HG02981 (cell line): ENCODE data around the gene SETD6.
"Not testable (repeated sequence)": the region's sequence is repeated elsewhere in the genome, so short reads cannot be mapped to it uniquely, and the experiment has no call there.

Source experiments
- ATAC-seq: cut with Tn5 transposase; IDR thresholded peaks from one replicate; pipeline ENCODE4 v1.9.1; 2021; ENCODE audit warnings: mild to moderate bottlenecking, moderate library complexity; ENCODE audit not compliant: unreplicated experiment

Gene SETD6

DNA sequence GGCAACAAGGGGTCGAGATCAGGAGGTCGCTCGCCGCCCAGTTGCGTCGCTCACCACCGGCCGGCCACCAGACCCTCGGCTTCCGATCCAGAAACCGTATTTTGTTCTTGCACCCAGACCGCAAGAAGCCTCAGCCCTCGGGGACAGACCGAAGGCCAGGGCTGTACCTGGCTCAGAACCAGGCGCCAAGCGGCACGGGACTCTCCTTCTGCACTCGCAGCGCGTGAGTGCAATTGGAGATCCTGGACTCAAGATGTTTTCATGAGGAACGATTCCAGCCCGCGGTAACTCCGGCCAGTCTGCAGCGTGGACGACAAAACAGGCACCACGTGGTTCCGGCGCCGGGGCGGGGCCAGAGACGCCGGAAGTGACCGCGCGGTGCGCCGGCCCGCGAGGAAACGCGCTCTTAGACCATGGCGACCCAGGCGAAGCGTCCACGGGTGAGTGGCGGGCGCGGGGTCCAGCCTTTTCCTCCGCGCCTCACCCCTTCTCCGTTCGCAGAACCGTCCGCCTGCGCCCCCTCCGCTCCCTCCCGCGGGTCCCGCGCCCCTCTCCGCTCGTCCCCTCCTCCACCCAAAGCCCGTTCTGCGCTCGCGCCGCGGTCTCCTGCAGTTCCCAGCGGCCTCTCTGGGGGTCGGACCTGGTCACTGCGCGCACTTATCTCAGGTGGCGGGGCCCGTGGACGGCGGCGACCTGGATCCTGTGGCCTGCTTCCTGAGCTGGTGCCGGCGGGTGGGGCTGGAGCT, at the start of gene SETD6:
Gene SETD6 (plus strand): TSS at position 393 of the 746 bp plus-strand sequence. CDS start 21 bp downstream, at position 414.
- ATAC-seq = peak; percentile 66

- ATAC-seq = no peak
These were observed 49.5 kb upstream of the SETD6 start for GRCh38 chr16:58465817-58466216.

DNA sequence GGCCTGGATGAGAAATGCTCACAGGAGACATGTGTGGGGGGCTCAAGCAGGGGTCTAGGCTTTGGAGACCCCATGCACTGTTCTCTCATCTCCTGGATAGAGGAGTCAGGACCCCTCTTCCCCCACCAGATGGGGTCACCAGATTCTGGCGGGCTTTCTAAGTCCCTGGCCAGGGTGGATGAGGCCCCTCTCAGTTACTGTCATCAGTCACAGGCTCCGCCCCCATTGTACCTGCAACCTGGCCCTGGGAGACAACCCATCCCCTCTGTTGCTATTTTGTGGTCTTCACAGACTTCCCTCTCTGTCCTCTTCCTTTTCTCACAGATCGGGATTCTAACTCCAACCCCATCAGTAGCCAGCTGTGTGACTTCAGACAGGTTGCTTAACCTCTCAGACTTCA, 48.9 kb upstream of the SETD6 start:
- no peak for ATAC-seq

- ATAC-seq = no peak
These were observed 47.4 kb upstream of the SETD6 start for GRCh38 chr16:58467905-58468304.

- ATAC-seq = no peak
These were observed 43.9 kb upstream of the SETD6 start for GRCh38 chr16:58471209-58471975.

DNA sequence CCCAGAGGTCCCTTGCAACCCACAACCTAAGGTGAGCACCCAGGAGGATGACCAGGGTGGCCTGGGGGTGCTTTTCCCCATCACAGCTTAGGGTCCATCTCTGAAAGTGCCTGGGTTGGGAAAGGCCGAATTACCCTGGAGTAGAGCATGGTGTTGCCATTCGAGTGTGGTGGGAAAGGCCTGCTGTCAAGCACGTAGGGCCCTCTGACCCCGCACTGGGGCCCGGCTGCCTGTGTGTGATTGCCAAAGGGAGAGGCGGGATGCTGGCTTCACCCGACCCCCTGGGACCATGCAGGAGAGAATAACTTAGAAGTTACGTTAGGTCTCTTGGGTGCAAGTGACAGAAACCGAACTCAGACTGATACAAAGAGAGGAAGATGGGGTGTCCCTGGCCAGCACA, 43.1 kb upstream of the SETD6 start:
- ATAC-seq = no peak

DNA sequence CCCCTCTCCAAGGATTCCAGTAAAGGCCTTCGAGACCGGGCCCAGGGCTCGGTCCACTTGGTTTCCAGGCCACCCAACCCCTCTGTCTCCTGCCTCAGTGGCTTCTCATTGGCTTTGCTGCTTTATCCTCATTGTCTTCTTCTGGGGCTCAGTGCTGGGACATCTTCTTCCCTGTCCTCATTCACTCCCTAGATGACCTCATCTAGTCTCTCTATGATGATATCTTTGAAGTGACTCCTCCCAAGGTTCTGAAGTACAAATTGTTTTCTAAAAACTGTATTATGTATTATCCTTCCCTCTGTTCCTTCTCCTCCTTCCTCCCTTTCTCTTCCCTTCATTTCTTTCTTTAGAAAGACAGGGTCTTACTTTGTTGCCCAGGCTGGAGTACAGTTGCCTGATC, 42.5 kb upstream of the SETD6 start:
- ATAC-seq = no peak

GRCh38 chr16:58474296-58474695, 41.0 kb upstream of the SETD6 start:
- ATAC-seq = no peak

GRCh38 chr16:58475091-58475619, 40.2 kb upstream of the SETD6 start:
- ATAC-seq = no peak

GRCh38 chr16:58476791-58477190, 38.5 kb upstream of the SETD6 start:
- no peak for ATAC-seq

DNA sequence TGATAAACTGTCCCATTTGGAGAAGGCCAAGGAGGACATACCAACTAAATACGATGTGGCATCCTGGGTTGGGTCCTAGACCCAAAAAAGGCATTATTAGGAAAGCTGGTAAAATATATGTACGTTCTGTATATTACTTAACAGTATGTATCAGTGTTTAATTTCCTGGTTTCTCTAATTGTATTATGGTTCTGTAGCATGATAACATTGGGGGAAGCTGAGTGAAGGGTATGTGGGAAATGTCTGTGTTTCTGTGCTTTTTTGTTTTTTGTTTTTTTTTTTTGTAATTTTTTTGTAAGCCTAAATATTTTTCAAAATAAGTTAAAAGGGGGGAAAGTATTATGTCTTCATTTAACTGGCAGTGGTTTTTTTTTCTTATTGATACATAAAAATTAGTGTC, 36.9 kb upstream of the SETD6 start:
- ATAC-seq = no peak

- no peak for ATAC-seq
These were observed 34.0 kb upstream of the SETD6 start for GRCh38 chr16:58481226-58481869.

DNA sequence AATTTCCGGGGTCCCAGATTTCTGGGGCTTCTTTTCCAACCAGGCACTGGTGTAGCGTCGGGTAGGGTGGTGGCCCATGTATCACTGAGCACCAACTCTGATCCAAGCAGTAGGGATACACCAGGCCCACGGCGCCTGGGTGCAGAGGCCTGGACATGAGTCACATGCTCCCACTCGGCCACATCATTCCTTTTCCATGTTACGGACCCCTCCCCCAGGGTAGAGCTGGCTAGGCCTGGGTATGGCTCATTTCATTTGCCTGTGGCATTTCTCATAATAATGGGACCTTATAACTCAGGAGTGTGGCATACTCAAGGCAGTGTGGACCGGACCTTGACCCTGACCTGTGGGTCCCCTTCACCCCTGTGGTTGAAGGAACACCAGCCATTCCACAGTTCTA, 33.4 kb upstream of the SETD6 start:
- no peak for ATAC-seq

DNA sequence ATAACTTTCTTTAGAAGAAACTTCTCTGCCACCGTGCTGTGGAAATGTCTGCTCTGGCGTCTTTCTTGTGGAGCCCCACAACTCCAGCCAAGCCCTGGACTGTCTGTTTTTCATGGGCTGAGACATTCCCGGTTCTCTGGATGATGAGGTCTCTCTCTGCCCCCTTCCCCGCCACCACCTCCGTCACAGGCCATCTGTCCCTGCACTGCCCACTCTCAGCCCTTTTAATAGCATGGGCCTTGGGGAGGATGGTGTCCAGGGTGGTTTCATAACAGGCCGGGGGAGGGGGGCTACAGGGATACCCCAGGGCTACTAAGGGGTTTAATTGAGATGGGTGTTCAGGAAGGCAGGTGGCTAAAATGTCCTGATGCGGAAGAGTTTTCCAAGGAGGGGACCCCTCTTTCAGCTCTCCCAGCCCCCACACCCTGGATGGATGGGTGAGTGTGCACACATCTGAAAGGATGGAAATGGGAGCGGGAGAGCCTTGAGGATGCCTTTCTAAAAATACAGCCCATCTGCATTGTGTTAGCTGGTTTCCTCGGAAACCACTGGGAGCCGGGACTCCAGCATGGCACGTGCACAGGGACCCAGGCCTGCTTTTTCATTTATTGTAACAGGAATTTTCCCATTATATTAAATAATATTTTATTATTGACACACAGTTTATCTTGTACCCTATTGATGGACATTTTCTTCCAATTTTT, 30.0 kb upstream of the SETD6 start:
- ATAC-seq = no peak

DNA sequence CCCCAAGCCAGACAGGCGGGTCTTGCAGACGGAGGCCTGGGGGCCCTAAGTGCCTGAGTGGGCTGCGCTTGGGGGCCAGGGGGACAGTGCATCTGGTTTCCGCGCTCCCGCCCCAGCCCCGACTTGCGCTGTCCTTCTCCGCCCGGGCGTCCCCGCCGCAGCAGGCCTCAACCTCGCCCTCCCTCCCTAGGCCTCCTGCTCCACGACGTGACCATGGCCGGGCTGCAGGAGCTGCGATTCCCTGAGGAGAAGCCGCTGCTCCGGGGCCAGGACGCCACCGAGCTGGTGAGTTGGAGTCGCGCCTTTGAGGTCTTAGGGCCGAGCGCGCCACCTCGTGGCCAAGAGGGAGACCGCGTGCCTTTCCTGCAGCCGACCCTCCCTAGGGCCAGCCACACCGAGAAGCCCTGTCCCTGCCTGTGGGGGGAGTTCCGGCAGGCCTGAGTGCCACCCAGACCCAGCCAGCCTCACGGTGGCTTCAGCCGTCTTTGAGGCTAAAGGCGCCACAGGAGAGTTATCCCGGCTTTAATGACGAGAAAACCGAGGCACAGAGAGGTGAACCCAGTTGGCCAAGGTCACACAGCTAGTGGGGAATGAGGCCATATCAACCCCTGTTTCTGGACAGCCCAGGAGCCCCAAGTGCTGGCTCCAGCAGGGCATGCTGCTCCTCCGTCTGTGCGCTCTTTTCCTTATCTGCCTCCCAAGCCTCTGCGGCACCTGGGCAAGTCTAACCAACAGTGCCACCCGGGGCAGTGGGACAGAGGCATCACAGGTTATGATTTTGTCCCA, 27.6 kb upstream of the SETD6 start:
- ATAC-seq = peak; percentile 81

DNA sequence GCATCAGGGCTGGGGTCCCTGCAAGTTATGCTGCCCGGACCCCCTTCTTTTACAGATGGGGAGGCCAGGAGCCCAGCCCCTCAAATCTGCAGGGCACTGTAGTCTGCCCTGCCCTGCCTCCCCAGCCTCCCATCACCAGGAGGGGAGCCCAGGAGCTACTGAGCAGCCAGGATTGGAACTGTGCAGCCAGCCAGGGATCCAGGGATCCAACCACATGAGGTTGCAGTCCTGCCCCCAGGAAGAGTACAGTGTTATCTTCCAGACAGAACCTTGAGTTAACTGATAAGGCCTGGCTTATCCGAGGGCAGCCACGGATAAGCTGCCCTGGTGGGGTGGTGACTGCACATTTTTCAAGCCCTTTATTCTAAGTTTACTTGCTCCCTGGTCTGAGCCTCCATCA, 26.8 kb upstream of the SETD6 start:
- no peak for ATAC-seq

GRCh38 chr16:58490065-58490464, 25.3 kb upstream of the SETD6 start:
- ATAC-seq = no peak

DNA sequence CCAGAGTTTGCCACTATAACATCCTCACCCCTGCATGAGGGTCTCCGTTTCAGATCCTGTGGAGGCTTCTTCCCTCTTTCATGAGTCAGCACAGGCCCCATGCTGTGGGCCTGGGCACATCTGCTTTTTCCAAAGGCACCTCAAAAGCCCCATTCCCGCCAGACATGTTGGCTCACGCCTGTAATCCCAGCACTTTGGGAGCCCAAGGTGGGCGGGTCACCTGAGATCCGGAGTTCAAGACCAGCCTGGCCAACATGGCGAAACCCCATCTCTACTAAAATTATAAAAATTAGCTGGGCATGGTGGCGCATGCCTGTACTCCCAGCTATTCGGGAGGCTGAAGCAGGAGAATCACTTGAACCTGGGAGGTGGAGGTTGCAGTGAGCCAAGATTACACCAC, 24.8 kb upstream of the SETD6 start:
- not testable (repeated sequence) for ATAC-seq

DNA sequence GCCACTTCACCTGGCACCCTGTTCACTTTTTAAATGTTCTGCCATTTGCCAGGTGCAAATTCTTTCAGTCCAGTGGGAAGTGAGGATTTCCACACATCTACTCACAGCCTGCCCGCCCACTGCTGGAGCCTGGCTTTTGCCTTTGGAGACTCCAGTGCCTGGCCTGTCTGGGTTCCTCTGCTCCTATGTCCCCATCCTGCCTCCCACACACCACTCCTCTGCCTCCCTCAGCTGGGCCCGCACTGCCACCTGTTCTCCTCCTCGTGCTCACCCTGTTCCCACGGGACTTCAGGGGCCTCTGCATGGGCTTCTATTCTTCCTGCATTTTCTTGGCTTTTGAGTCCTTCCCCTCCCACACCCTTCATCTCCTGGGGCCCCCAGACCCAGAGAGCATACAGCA, 23.3 kb upstream of the SETD6 start:
- no peak for ATAC-seq

DNA sequence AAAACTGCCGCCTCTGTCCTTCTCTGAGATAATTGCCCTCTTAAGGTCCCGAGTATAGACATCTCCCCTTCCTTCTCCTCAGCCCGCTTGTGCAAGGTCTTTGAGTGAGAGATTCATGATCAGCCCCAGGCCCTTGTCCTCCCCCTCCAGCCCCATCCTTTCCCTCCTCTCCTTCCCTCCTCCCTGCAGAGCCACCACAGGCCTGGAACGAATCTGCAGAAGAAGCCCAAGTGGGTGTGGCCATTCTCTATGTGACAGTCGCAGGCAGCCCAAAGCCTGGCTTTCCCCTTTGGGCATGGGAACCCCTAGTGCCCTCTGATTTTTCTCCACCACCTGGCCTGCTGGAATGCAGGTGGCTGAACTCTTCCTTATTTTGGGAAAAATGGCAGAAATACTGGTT, 22.6 kb upstream of the SETD6 start:
- no peak for ATAC-seq
